H1 (cell line): Measurements from ENCODE around the gene GUCY2F.

Experiments
- GTF2F1 ChIP-seq: IDR thresholded peaks from 2 replicates; pipeline ENCODE4 v1.6.1; 2012; ENCODE audit warnings: low read depth, low read length, improper control_type of control experiment, borderline replicate concordance
- JUND ChIP-seq: IDR thresholded peaks from 2 replicates; pipeline ENCODE4 v1.6.1; 2011; ENCODE audit warnings: mild to moderate bottlenecking, improper control_type of control experiment, low read length
- KDM4A ChIP-seq: IDR thresholded peaks from one replicate; pipeline ENCODE4 v1.7.1; 2012; ENCODE audit warnings: low read depth, mild to moderate bottlenecking, moderate library complexity, low read length, inconsistent platforms; ENCODE audit not compliant: severe bottlenecking
- MAFK ChIP-seq: IDR thresholded peaks from 2 replicates; pipeline ENCODE4 v1.6.1; 2012; ENCODE audit warnings: low read depth, mild to moderate bottlenecking, improper control_type of control experiment, low read length
- POLR2A ChIP-seq, 2 experiments: IDR thresholded peaks; 1 replicate in 1 of 2; 2 replicates in 1 of 2; pipeline ENCODE4 v1.6.1; 2011; ENCODE audit warnings: low read depth in 2 of 2, low read length in 2 of 2, mild to moderate bottlenecking in 2 of 2; ENCODE audit errors: control extremely low read depth in 1 of 2
- POLR2AphosphoS5 ChIP-seq: IDR thresholded peaks from 2 replicates; pipeline ENCODE4 v1.6.1; 2011; ENCODE audit warnings: low read depth, low read length
- RAD21 ChIP-seq, 2 experiments: IDR thresholded peaks in 1 of 2; conservative IDR thresholded peaks in 1 of 2; 2 replicates each; pipeline ENCODE4 v1.6.1; 2011; ENCODE audit warnings: low read depth in 2 of 2, low read length in 2 of 2, improper control_type of control experiment in 1 of 2, inconsistent platforms in 1 of 2, mild to moderate bottlenecking in 1 of 2, moderate library complexity in 1 of 2
- RXRA ChIP-seq: IDR thresholded peaks from 2 replicates; pipeline ENCODE4 v1.6.1; 2011; ENCODE audit warnings: low read depth, mild to moderate bottlenecking, low read length, moderate library complexity; ENCODE audit not compliant: insufficient read depth
- SRF ChIP-seq: IDR thresholded peaks from 2 replicates; pipeline ENCODE4 v1.6.1; 2011; ENCODE audit warnings: mild to moderate bottlenecking, low read depth, low read length, moderate library complexity
- TF ChIP-seq, protein P1 (sequence below), 3 experiments: IDR thresholded peaks; 1 replicate in 2 of 3; 2 replicates in 1 of 3; pipeline versions ENCODE4 v1.5.1 to v1.6.1; 2011; ENCODE audit warnings: low read length in 3 of 3, mild to moderate bottlenecking in 3 of 3, inconsistent platforms in 2 of 3, low read depth in 1 of 3, moderate library complexity in 1 of 3; ENCODE audit not compliant: insufficient read depth in 1 of 3; ENCODE audit errors: control extremely low read depth in 1 of 3
- TF ChIP-seq, protein P2 (sequence below): IDR thresholded peaks from 2 replicates; pipeline ENCODE4 v1.6.1; 2012; ENCODE audit warnings: inconsistent platforms

DNA sequence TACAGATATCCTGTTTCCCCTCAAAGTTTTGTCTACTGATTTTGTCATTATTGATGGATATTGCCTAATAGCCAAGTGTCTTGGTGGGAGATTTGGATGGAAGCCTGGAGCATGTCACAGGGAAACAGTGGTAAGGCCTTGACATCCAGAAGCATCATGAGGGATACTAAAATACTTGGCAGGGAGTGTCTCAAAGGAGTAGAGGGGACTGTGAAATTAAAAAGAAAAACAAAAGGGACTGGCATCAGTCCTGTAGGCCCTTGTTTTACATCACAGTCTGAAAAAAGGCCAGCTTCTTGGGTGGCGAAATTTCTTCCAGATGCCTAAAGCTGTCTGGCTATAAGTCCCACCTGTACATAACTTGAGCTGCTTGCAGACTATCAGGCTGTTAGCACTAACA lies 83.8 kb downstream of the GUCY2F start:
- TF ChIP-seq, protein P1, sequence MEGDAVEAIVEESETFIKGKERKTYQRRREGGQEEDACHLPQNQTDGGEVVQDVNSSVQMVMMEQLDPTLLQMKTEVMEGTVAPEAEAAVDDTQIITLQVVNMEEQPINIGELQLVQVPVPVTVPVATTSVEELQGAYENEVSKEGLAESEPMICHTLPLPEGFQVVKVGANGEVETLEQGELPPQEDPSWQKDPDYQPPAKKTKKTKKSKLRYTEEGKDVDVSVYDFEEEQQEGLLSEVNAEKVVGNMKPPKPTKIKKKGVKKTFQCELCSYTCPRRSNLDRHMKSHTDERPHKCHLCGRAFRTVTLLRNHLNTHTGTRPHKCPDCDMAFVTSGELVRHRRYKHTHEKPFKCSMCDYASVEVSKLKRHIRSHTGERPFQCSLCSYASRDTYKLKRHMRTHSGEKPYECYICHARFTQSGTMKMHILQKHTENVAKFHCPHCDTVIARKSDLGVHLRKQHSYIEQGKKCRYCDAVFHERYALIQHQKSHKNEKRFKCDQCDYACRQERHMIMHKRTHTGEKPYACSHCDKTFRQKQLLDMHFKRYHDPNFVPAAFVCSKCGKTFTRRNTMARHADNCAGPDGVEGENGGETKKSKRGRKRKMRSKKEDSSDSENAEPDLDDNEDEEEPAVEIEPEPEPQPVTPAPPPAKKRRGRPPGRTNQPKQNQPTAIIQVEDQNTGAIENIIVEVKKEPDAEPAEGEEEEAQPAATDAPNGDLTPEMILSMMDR (IDR thresholded peaks at IDR 0.05; ENCODE audit: control extremely low read depth in 1 of 3, insufficient read depth in 1 of 3, low read depth in 1 of 3, low read length in 3 of 3): no peak
- TF ChIP-seq MAFK (no peak), RAD21 (IDR thresholded peaks at IDR 0.05 in 1 of 2, conservative IDR thresholded peaks at IDR 0.05 in 1 of 2; ENCODE audit: low read depth in 2 of 2, low read length in 2 of 2) (no peak), KDM4A (no peak), GTF2F1 (no peak), POLR2A (IDR thresholded peaks at IDR 0.05; ENCODE audit: control extremely low read depth in 1 of 2, low read depth in 2 of 2, low read length in 2 of 2) (no peak), POLR2AphosphoS5 (no peak), RXRA (no peak), SRF (no peak), JUND (no peak)
- TF ChIP-seq, protein P2, sequence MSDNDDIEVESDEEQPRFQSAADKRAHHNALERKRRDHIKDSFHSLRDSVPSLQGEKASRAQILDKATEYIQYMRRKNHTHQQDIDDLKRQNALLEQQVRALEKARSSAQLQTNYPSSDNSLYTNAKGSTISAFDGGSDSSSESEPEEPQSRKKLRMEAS: no peak
